ENCODE results near the gene SLC6A6.

- TF ChIP-seq CTCF (IDR thresholded peaks at IDR 0.05; ENCODE audit: poor library complexity) (no peak), EZH2 (IDR thresholded peaks at IDR 0.05; ENCODE audit: borderline replicate concordance) (no peak), EZH2phosphoT487 (IDR thresholded peaks at IDR 0.05; ENCODE audit: low read depth, severe bottlenecking, unreplicated experiment) (no peak)
Measured at GRCh38 chr3:14488286-14489041, 86.1 kb downstream of the SLC6A6 start.

All from hepatocyte (in vitro differentiated cells).